AG09319 (cell line): Measurements from ENCODE around the gene LPIN1.
"Not testable (repeated sequence)": the region's sequence is repeated elsewhere in the genome, so short reads cannot be mapped to it uniquely, and the experiment has no call there.

Source experiments
- DNase-seq: peaks from one replicate; pipeline ENCODE4 v3.0.0-alpha.2; 2010; ENCODE audit warnings: low read depth; ENCODE audit errors: extremely low read depth
- CTCF ChIP-seq: IDR thresholded peaks from 2 replicates; pipeline ENCODE4 v1.5.1; 2011; ENCODE audit warnings: low read depth, mild to moderate bottlenecking, inconsistent platforms, low read length, moderate library complexity

LPIN1 gene

GRCh38 chr2:11836647-11837219, 90.3 kb downstream of the LPIN1 start:
- DNase-seq = no peak
- TF ChIP-seq CTCF = no peak

- no peak for TF ChIP-seq CTCF
- no peak for DNase-seq
Measured at GRCh38 chr2:11837875-11838734, 91.7 kb downstream of the LPIN1 start.

GRCh38 chr2:11839916-11840315, 93.5 kb downstream of the LPIN1 start:
- no peak for DNase-seq
- no peak for TF ChIP-seq CTCF

- no peak for TF ChIP-seq CTCF
- no peak for DNase-seq
Measured at GRCh38 chr2:11842336-11842735, 95.9 kb downstream of the LPIN1 start.

- DNase-seq = not testable (repeated sequence)
Measured at GRCh38 chr2:11844798-11845197, 98.4 kb downstream of the LPIN1 start.

- DNase-seq = not testable (repeated sequence)
Measured at GRCh38 chr2:11847935-11848334, 101.5 kb downstream of the LPIN1 start.

GRCh38 chr2:11850082-11850481, 103.7 kb downstream of the LPIN1 start:
- DNase-seq = no peak
- TF ChIP-seq CTCF = no peak

- DNase-seq = no peak
- no peak for TF ChIP-seq CTCF
Measured at GRCh38 chr2:11852526-11853196, 106.2 kb downstream of the LPIN1 start.
